GM23338 (cell line): ENCODE data around the gene GRHPR. TPM values are rescaled to one million over a fixed set of nuclear protein-coding genes. Genes with fewer than 3 reads are reported as not detected.

Experiments used
- ATAC-seq: fragments of 200-7000 bp; cut with Tn5 transposase; 3 replicates; pipeline ENCODE4 v1.9.1; 2020
- DNase-seq: peaks from one replicate; pipeline ENCODE4 v3.0.0-alpha.2; 2015; ENCODE audit warnings: low spot score
- H2AFZ ChIP-seq: fragments of 200-600 bp; sonication (generic); 2 replicates; pipeline ENCODE4 v1.8.0; 2016; ENCODE audit warnings: antibody characterized with exemption, mild to moderate bottlenecking, moderate library complexity
- H3F3A ChIP-seq: fragments of 200-600 bp; sonication (generic); replicated peaks from 2 replicates; pipeline ENCODE4 v1.8.0; 2017; ENCODE audit warnings: antibody characterized with exemption, mixed run types, low read depth
- H3K27ac ChIP-seq: fragments of 200-600 bp; sonication (generic); 2 replicates; pipeline ENCODE4 v1.6.1; 2016; ENCODE audit warnings: low read depth
- H3K27me3 ChIP-seq: fragments of 200-600 bp; sonication (generic); 2 replicates; pipeline ENCODE4 v1.8.0; 2016; ENCODE audit warnings: mild to moderate bottlenecking, mixed run types, moderate library complexity; ENCODE audit not compliant: insufficient read depth
- H3K36me3 ChIP-seq: fragments of 200-600 bp; sonication (generic); 2 replicates; pipeline ENCODE4 v1.8.0; 2016; ENCODE audit warnings: mild to moderate bottlenecking; ENCODE audit not compliant: insufficient read depth
- H3K4me1 ChIP-seq: fragments of 200-600 bp; sonication (generic); 2 replicates; pipeline ENCODE4 v1.8.0; 2016; ENCODE audit warnings: mild to moderate bottlenecking, moderate library complexity; ENCODE audit not compliant: insufficient read depth
- H3K4me2 ChIP-seq: fragments of 200-600 bp; sonication (generic); 2 replicates; pipeline ENCODE4 v1.7.1; 2017; ENCODE audit warnings: mixed run types
- H3K4me3 ChIP-seq: fragments of 200-600 bp; sonication (generic); 2 replicates; pipeline ENCODE4 v1.6.1; 2016; ENCODE audit warnings: mixed run types
- H3K79me2 ChIP-seq: fragments of 200-600 bp; sonication (generic); replicated peaks from 2 replicates; pipeline ENCODE4 v1.8.0; 2017; ENCODE audit warnings: mild to moderate bottlenecking; ENCODE audit not compliant: insufficient read depth
- H3K9me2 ChIP-seq: fragments of 200-600 bp; sonication (generic); 2 replicates; pipeline ENCODE4 v1.8.0; 2017; ENCODE audit not compliant: insufficient read depth
- H4K20me1 ChIP-seq: fragments of 200-600 bp; sonication (generic); replicated peaks from 2 replicates; pipeline ENCODE4 v1.8.0; 2017; ENCODE audit warnings: mild to moderate bottlenecking; ENCODE audit not compliant: insufficient read depth
- H3K27ac Mint-ChIP-seq: 2 replicates; pipeline ENCODE4 v1.8.0; 2020; ENCODE audit warnings: inconsistent platforms, mild to moderate bottlenecking, moderate library complexity, mixed read lengths
- H3K27me3 Mint-ChIP-seq: 3 replicates; pipeline ENCODE4 v1.8.0; 2022; ENCODE audit warnings: low read depth, mild to moderate bottlenecking, moderate library complexity, mixed read lengths, inconsistent platforms; ENCODE audit not compliant: insufficient read depth, poor library complexity
- H3K36me3 Mint-ChIP-seq: 3 replicates; pipeline ENCODE4 v1.8.0; 2021; ENCODE audit warnings: low read depth, mild to moderate bottlenecking, inconsistent platforms, moderate library complexity, mixed read lengths
- H3K4me1 Mint-ChIP-seq: 3 replicates; pipeline ENCODE4 v1.8.0; 2020; ENCODE audit warnings: mild to moderate bottlenecking, inconsistent platforms, mixed read lengths
- H3K4me3 Mint-ChIP-seq: 3 replicates; pipeline ENCODE4 v1.8.0; 2021; ENCODE audit warnings: moderate library complexity, mild to moderate bottlenecking, inconsistent platforms, mixed read lengths
- H3K9me3 Mint-ChIP-seq: 3 replicates; pipeline ENCODE4 v1.8.0; 2020; ENCODE audit warnings: moderate library complexity, mild to moderate bottlenecking, inconsistent platforms, mixed read lengths
- CREB1 ChIP-seq: fragments of 250-450 bp; sonication (Bioruptor Pico); IDR thresholded peaks from 2 replicates; pipeline ENCODE4 v1.5.0; 2020; ENCODE audit warnings: low read depth, mild to moderate bottlenecking, moderate library complexity
- EZH2 ChIP-seq: fragments of 200-600 bp; sonication (generic); IDR thresholded peaks from one replicate; pipeline ENCODE4 v1.8.0; 2017; ENCODE audit warnings: antibody characterized with exemption, mild to moderate bottlenecking, low read depth; ENCODE audit not compliant: unreplicated experiment
- EZH2phosphoT487 ChIP-seq: fragments of 200-600 bp; sonication (generic); IDR thresholded peaks from one replicate; pipeline ENCODE4 v1.8.1; 2018; ENCODE audit warnings: antibody characterized with exemption; ENCODE audit not compliant: unreplicated experiment
- JUNB ChIP-seq: IDR thresholded peaks from one replicate; pipeline ENCODE4 v1.6.1; 2016; ENCODE audit warnings: antibody characterized with exemption; ENCODE audit not compliant: unreplicated experiment
- NANOG ChIP-seq: IDR thresholded peaks from 2 replicates; pipeline ENCODE4 v1.6.1; 2016; ENCODE audit warnings: antibody characterized with exemption, borderline replicate concordance
- POLR2AphosphoS5 ChIP-seq: IDR thresholded peaks from 2 replicates; pipeline ENCODE4 v1.6.1; 2016; ENCODE audit warnings: antibody characterized with exemption, low read depth
- REST ChIP-seq: IDR thresholded peaks from one replicate; pipeline ENCODE4 v1.6.1; 2018; ENCODE audit warnings: antibody characterized with exemption; ENCODE audit not compliant: unreplicated experiment
- STAT1 ChIP-seq: IDR thresholded peaks from one replicate; pipeline ENCODE4 v1.6.1; 2016; ENCODE audit warnings: antibody characterized with exemption; ENCODE audit not compliant: unreplicated experiment
- ZNF114 ChIP-seq: fragments of 250-450 bp; sonication (Bioruptor Pico); IDR thresholded peaks from 2 replicates; pipeline ENCODE4 v1.5.0; 2020; ENCODE audit warnings: mild to moderate bottlenecking, moderate library complexity
- ZNF331 ChIP-seq: fragments of 250-450 bp; sonication (Bioruptor Pico); IDR thresholded peaks from 2 replicates; pipeline ENCODE4 v1.5.0; 2020; ENCODE audit warnings: low read depth, mild to moderate bottlenecking, moderate library complexity
- ZNF462 ChIP-seq: fragments of 250-450 bp; sonication (Bioruptor Pico); IDR thresholded peaks from 2 replicates; pipeline ENCODE4 v1.5.0; 2020; ENCODE audit warnings: mild to moderate bottlenecking, moderate library complexity
- polyA plus RNA-seq: library from polyadenylated mRNA; unstranded; fragments of >200 nt; fragmentation: Nextera tagmentation; extraction: Ambion mirVana; gene quantifications from 2 replicates; pipeline ENCODE4 v1.2.1, GENCODE V29; 2016
- total RNA-seq: library from RNA; depleted of rRNA; stranded (reverse); fragments of >200 nt; shearing (Covaris generic); gene quantifications from 2 replicates; pipeline ENCODE4 v1.2.3, GENCODE V29; 2014
- TF ChIP-seq, protein P1 (sequence below), 2 experiments: fragments of 200-600 bp in 1 of 2; sonication (generic) in 1 of 2; conservative IDR thresholded peaks; 2 replicates each; pipeline versions ENCODE4 v1.5.1 to v1.6.1; 2016 to 2017; ENCODE audit warnings: antibody characterized with exemption in 2 of 2, low read depth in 2 of 2, mild to moderate bottlenecking in 2 of 2, moderate library complexity in 1 of 2
- TF ChIP-seq, protein P2 (sequence below): IDR thresholded peaks from 2 replicates; pipeline ENCODE4 v1.6.1; 2016; ENCODE audit warnings: antibody characterized with exemption

GRHPR gene
- total and polyA plus RNA-seq, 2 experiments from 2014 or later: 69.0 to 128 TPM

DNA sequence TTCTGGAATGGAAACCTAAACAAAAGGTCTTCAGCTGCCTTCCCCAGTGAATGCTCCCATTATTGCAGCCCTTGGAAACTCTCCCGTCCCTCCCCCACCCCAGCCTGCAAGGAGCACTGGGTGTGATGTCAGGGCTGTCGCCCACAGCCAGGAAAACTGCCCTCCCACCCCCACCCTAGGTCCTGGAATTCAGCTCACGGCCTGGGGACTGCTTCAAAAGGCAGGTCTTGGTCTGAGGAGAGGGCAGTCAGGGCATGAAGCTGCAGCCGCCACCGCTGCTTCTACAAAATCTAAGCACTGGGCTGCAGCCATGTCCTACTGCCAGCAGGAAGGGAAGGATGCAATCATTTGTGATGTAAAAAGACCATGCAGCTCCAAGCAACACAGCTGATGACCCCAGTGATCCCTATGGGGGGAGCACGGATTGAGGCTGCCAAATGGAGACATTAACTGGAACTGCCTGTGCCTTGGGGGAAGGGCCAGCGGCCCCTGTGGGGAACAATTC is 11.4 kb downstream of the GRHPR start:
- Histone ChIP-seq H3K4me3 (no peak overlapping the region), H4K20me1 (peaks cover 19% of the 10 kb centered on the region), H3K4me1 (peaks cover 19% of the 10 kb centered on the region; the same call in 1 of the 2 replicates), H3K79me2 (peaks cover 19% of the 10 kb centered on the region), H3K36me3 (peaks cover 14% of the 10 kb centered on the region), H3K4me2 (peak overlapping the region; percentile 69), H3F3A (0 out of 2 replicates have a peak, but pooled peaks cover 14% of the 10 kb centered on the region), H3K27ac (peak overlapping the region; percentile 91), H3K9me2 (no peaks in the 10 kb centered on the region), H2AFZ (no peak overlapping the region), H3K27me3 (no peaks in the 10 kb centered on the region)
- Mint-ChIP-seq H3K4me3 (peak overlapping the region; percentile 25), H3K9me3 (no peaks in the 10 kb centered on the region), H3K27ac (peak overlapping the region; percentile 85), H3K4me1 (peaks cover 26% of the 10 kb centered on the region), H3K27me3 (no peaks in the 10 kb centered on the region), H3K36me3 (peaks cover 87% of the 10 kb centered on the region)
- ATAC-seq (peak; percentile 60), DNase-seq (peak; percentile 69)
- no peak for TF ChIP-seq ZNF331 (CRISPR knock-in tag)
- no peak for TF ChIP-seq ZNF114 (CRISPR knock-in tag)
- no peak for TF ChIP-seq NANOG
- no peak for TF ChIP-seq CREB1
- TF ChIP-seq, protein P1, sequence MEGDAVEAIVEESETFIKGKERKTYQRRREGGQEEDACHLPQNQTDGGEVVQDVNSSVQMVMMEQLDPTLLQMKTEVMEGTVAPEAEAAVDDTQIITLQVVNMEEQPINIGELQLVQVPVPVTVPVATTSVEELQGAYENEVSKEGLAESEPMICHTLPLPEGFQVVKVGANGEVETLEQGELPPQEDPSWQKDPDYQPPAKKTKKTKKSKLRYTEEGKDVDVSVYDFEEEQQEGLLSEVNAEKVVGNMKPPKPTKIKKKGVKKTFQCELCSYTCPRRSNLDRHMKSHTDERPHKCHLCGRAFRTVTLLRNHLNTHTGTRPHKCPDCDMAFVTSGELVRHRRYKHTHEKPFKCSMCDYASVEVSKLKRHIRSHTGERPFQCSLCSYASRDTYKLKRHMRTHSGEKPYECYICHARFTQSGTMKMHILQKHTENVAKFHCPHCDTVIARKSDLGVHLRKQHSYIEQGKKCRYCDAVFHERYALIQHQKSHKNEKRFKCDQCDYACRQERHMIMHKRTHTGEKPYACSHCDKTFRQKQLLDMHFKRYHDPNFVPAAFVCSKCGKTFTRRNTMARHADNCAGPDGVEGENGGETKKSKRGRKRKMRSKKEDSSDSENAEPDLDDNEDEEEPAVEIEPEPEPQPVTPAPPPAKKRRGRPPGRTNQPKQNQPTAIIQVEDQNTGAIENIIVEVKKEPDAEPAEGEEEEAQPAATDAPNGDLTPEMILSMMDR (conservative IDR thresholded peaks at IDR 0.05; ENCODE audit: low read depth in 2 of 2): no peak
- TF ChIP-seq ZNF462: no peak
- no peak for TF ChIP-seq EZH2phosphoT487
- no peak for TF ChIP-seq STAT1
- no peak for TF ChIP-seq JUNB
- TF ChIP-seq, protein P2, sequence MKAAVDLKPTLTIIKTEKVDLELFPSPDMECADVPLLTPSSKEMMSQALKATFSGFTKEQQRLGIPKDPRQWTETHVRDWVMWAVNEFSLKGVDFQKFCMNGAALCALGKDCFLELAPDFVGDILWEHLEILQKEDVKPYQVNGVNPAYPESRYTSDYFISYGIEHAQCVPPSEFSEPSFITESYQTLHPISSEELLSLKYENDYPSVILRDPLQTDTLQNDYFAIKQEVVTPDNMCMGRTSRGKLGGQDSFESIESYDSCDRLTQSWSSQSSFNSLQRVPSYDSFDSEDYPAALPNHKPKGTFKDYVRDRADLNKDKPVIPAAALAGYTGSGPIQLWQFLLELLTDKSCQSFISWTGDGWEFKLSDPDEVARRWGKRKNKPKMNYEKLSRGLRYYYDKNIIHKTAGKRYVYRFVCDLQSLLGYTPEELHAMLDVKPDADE: no peak
- TF ChIP-seq REST: no peak
- TF ChIP-seq EZH2: no peak
- no peak; the same call in 1 of the 2 replicates for TF ChIP-seq POLR2AphosphoS5
